Muscle of leg (tissue), 11 donors: ENCODE measurements around the gene STX8. TPM values are rescaled to one million over a fixed set of nuclear protein-coding genes. Genes with fewer than 3 reads are reported as not detected.
A peak's percentile ranks its signal among the peaks of the same experiment; 100 is the strongest.
"Not testable (repeated sequence)": the region's sequence is repeated elsewhere in the genome, so short reads cannot be mapped to it uniquely, and the experiment has no call there.

Experiments
- DNase-seq: peaks from one replicate; pipeline ENCODE4 v3.0.0; 2013
- H3K27ac ChIP-seq: one replicate; pipeline ENCODE4 v1.5.1; 2013; ENCODE audit warnings: mild to moderate bottlenecking, low read length, control low read depth
- H3K27me3 ChIP-seq: one replicate; pipeline ENCODE4 v1.6.1; 2013; ENCODE audit warnings: low read length; ENCODE audit not compliant: control insufficient read depth, insufficient read depth
- H3K36me3 ChIP-seq: one replicate; pipeline ENCODE4 v1.6.1; 2013; ENCODE audit warnings: low read length; ENCODE audit not compliant: control insufficient read depth, insufficient read depth
- H3K4me1 ChIP-seq: one replicate; pipeline ENCODE4 v1.6.1; 2013; ENCODE audit warnings: low read length; ENCODE audit not compliant: control insufficient read depth, insufficient read depth
- H3K4me3 ChIP-seq: one replicate; pipeline ENCODE4 v1.5.1; 2013; ENCODE audit warnings: low read length, control low read depth
- H3K9me3 ChIP-seq: replicated peaks from 2 replicates; pipeline ENCODE4 v1.6.1; 2013; ENCODE audit warnings: low read depth, low read length; ENCODE audit not compliant: control insufficient read depth
- WGBS: methylation state at CpG from one replicate; pipeline ENCODE4 v1.1.5; 2013; ENCODE audit warnings: missing lambda C conversion rate; ENCODE audit not compliant: insufficient coverage; 5-methylcytosine and 5-hydroxymethylcytosine counted together
- polyA plus RNA-seq, 8 donors: library from polyadenylated mRNA; unstranded; fragments of 120-200 nt; gene quantifications; one replicate each; pipeline versions ENCODE4 v1.2.1 to v1.2.3, GENCODE V29; 2013; ENCODE audit warnings: inconsistent platforms in 1 of 8, low replicate concordance in 1 of 8; ENCODE audit not compliant: insufficient read length in 8 of 8, insufficient read depth in 1 of 8
- total RNA-seq: library from RNA; stranded (reverse); fragments of 120-200 nt; gene quantifications from one replicate; pipeline ENCODE4 v1.2.4, GENCODE V29; 2013

Gene STX8
- total and polyA plus RNA-seq, 9 donors, result 39.1 to 68.8 (median 46.2) TPM

- no peaks in the 10 kb centered on the region for H3K4me1 ChIP-seq
- H3K4me3 ChIP-seq, result no peak overlapping the region
- H3K36me3 ChIP-seq, result peaks cover under 1% of the 10 kb centered on the region
Observed at GRCh38 chr17:9564104-9564503, 11.5 kb downstream of the STX8 start.

GRCh38 chr17:9557857-9558256 lies 17.8 kb downstream of the STX8 start:
- Histone ChIP-seq H3K9me3 (no peaks in the 10 kb centered on the region), H3K27me3 (no peaks in the 10 kb centered on the region), H3K36me3 (peaks cover 2% of the 10 kb centered on the region), H3K4me1 (no peaks in the 10 kb centered on the region), H3K4me3 (no peak overlapping the region), H3K27ac (no peak overlapping the region)
- WGBS, result 44% methylated on average over 3 of the region's 9 CpGs
- peak; percentile 9 for DNase-seq

More at GRCh38 chr17:9564104-9564503, 11.5 kb downstream of the STX8 start:
- no peak for DNase-seq
- Histone ChIP-seq H3K27me3 (no peaks in the 10 kb centered on the region), H3K27ac (no peak overlapping the region), H3K9me3 (no peaks in the 10 kb centered on the region)

GRCh38 chr17:9557161-9557755 lies 18.4 kb downstream of the STX8 start:
- Histone ChIP-seq H3K9me3 (no peaks in the 10 kb centered on the region), H3K4me3 (no peak overlapping the region), H3K4me1 (no peaks in the 10 kb centered on the region), H3K27ac (no peak overlapping the region), H3K36me3 (peaks cover 2% of the 10 kb centered on the region), H3K27me3 (no peaks in the 10 kb centered on the region)
- peak; percentile 33 for DNase-seq
- WGBS, result 72% methylated on average over 6 of the region's 10 CpGs

GRCh38 chr17:9554715-9555114 lies 20.9 kb downstream of the STX8 start:
- H3K27ac ChIP-seq, H3K27me3 ChIP-seq, H3K9me3 ChIP-seq, H3K4me3 ChIP-seq, H3K36me3 ChIP-seq, H3K4me1 ChIP-seq: not testable (repeated sequence)
- no CpG with 5 or more reads among the region's 6 CpGs for WGBS
- DNase-seq, result peak; percentile 21

- Histone ChIP-seq H3K9me3 (no peaks in the 10 kb centered on the region), H3K27me3 (no peaks in the 10 kb centered on the region), H3K36me3 (peaks cover 2% of the 10 kb centered on the region), H3K4me1 (no peaks in the 10 kb centered on the region), H3K27ac (no peak overlapping the region), H3K4me3 (no peak overlapping the region)
- DNase-seq, result peak; percentile 55
- no CpG with 5 or more reads among the region's 4 CpGs for WGBS
Observed at GRCh38 chr17:9553596-9553995, 22.0 kb downstream of the STX8 start.

GRCh38 chr17:9553181-9553580 lies 22.4 kb downstream of the STX8 start:
- no CpG with 5 or more reads among the region's 2 CpGs for WGBS
- H3K4me1 ChIP-seq, result no peaks in the 10 kb centered on the region
- no peaks in the 10 kb centered on the region for H3K27me3 ChIP-seq
- H3K4me3 ChIP-seq, result no peak overlapping the region
- peak; percentile 63 for DNase-seq
- peaks cover 2% of the 10 kb centered on the region for H3K36me3 ChIP-seq
- no peak overlapping the region for H3K27ac ChIP-seq
- H3K9me3 ChIP-seq, result no peaks in the 10 kb centered on the region

GRCh38 chr17:9549215-9549614 lies 26.4 kb downstream of the STX8 start:
- peaks cover 2% of the 10 kb centered on the region for H3K36me3 ChIP-seq
- no peaks in the 10 kb centered on the region for H3K4me1 ChIP-seq
- no peaks in the 10 kb centered on the region for H3K27me3 ChIP-seq
- WGBS, result no CpG with 5 or more reads among the region's 2 CpGs
- no peak overlapping the region for H3K27ac ChIP-seq
- H3K9me3 ChIP-seq, result no peaks in the 10 kb centered on the region
- H3K4me3 ChIP-seq, result no peak overlapping the region
- no peak for DNase-seq

GRCh38 chr17:9544221-9544620 lies 31.4 kb downstream of the STX8 start:
- no CpG with 5 or more reads among the region's 7 CpGs for WGBS
- no peaks in the 10 kb centered on the region for H3K27me3 ChIP-seq
- no peaks in the 10 kb centered on the region for H3K4me1 ChIP-seq
- H3K4me3 ChIP-seq, result no peak overlapping the region
- no peak for DNase-seq
- no peaks in the 10 kb centered on the region for H3K9me3 ChIP-seq
- H3K27ac ChIP-seq, result no peak overlapping the region
- peaks cover 8% of the 10 kb centered on the region for H3K36me3 ChIP-seq

GRCh38 chr17:9541718-9542117 lies 33.9 kb downstream of the STX8 start:
- no peak for DNase-seq
- H3K27ac ChIP-seq, result no peak overlapping the region
- H3K4me3 ChIP-seq, result no peak overlapping the region
- H3K9me3 ChIP-seq, result no peaks in the 10 kb centered on the region
- 87% methylated on average over 3 of the region's 4 CpGs for WGBS
- no peaks in the 10 kb centered on the region for H3K27me3 ChIP-seq
- no peaks in the 10 kb centered on the region for H3K4me1 ChIP-seq
- H3K36me3 ChIP-seq, result peaks cover 8% of the 10 kb centered on the region

- no CpG with 5 or more reads among the region's 4 CpGs for WGBS
- peaks cover 8% of the 10 kb centered on the region for H3K36me3 ChIP-seq
- H3K9me3 ChIP-seq, result no peaks in the 10 kb centered on the region
- no peak for DNase-seq
- H3K4me1 ChIP-seq, result no peaks in the 10 kb centered on the region
- no peaks in the 10 kb centered on the region for H3K27me3 ChIP-seq
- H3K27ac ChIP-seq, result no peak overlapping the region
- no peak overlapping the region for H3K4me3 ChIP-seq
Observed at GRCh38 chr17:9538626-9539025, 37.0 kb downstream of the STX8 start.

GRCh38 chr17:9537177-9537776 lies 38.3 kb downstream of the STX8 start:
- Histone ChIP-seq H3K27me3 (no peaks in the 10 kb centered on the region), H3K9me3 (no peaks in the 10 kb centered on the region), H3K36me3 (peaks cover 8% of the 10 kb centered on the region), H3K4me3 (no peak overlapping the region), H3K4me1 (no peaks in the 10 kb centered on the region), H3K27ac (no peak overlapping the region)
- no peak for DNase-seq
- WGBS, result 92% methylated on average over 5 of the region's 12 CpGs
